SU-DHL-6 (cell line): ENCODE measurements around the gene URM1.

Experiments
- H2AFZ ChIP-seq: fragments of 200-600 bp; sonication (generic); 2 replicates; pipeline ENCODE4 v1.6.1; 2014; ENCODE audit warnings: low read depth, mild to moderate bottlenecking, moderate library complexity, mixed read lengths, antibody characterized with exemption, low read length; ENCODE audit not compliant: severe bottlenecking
- H3F3A ChIP-seq: fragments of 200-600 bp; shearing (Covaris generic); 2 replicates; pipeline ENCODE4 v1.6.0; 2016; ENCODE audit warnings: antibody characterized with exemption, mild to moderate bottlenecking; ENCODE audit not compliant: insufficient read depth
- H3K27ac ChIP-seq: fragments of 200-600 bp; sonication (generic); 2 replicates; pipeline ENCODE4 v1.5.1; 2016; ENCODE audit warnings: low read depth, mild to moderate bottlenecking, low read length, moderate library complexity, mixed read lengths
- H3K27me3 ChIP-seq: fragments of 200-600 bp; sonication (generic), shearing (Covaris generic); 2 replicates; pipeline ENCODE4 v1.6.0; 2014; ENCODE audit warnings: mild to moderate bottlenecking, low read length
- H3K36me3 ChIP-seq: fragments of 200-600 bp; sonication (generic); 2 replicates; pipeline ENCODE4 v1.6.1; 2014; ENCODE audit warnings: mild to moderate bottlenecking, low read length, mixed read lengths
- H3K4me2 ChIP-seq: fragments of 300-600, 200-600 bp; shearing (Covaris generic), sonication (generic); 2 replicates; pipeline ENCODE4 v1.6.0; 2014; ENCODE audit warnings: low read length, low read depth, mild to moderate bottlenecking; ENCODE audit not compliant: poor library complexity, severe bottlenecking
- H3K4me3 ChIP-seq: fragments of 200-600 bp; sonication (generic); 2 replicates; pipeline ENCODE4 v1.5.1; 2014; ENCODE audit warnings: antibody characterized with exemption, low read length, mild to moderate bottlenecking, mixed read lengths; ENCODE audit not compliant: insufficient read depth, poor library complexity, severe bottlenecking
- H3K79me2 ChIP-seq: fragments of 200-600 bp; sonication (generic); 2 replicates; pipeline ENCODE4 v1.6.1; 2014; ENCODE audit warnings: mild to moderate bottlenecking, low read length, moderate library complexity; ENCODE audit not compliant: insufficient read depth
- H3K9ac ChIP-seq: fragments of 200-600 bp; sonication (generic); 2 replicates; pipeline ENCODE4 v1.7.0; 2014; ENCODE audit warnings: mild to moderate bottlenecking, low read length
- H3K9me2 ChIP-seq: fragments of 200-600 bp; sonication (generic); replicated peaks from 2 replicates; pipeline ENCODE4 v1.6.1; 2014; ENCODE audit warnings: low read length; ENCODE audit not compliant: insufficient read depth
- H3K9me3 ChIP-seq: fragments of 200-600 bp; sonication (generic); 2 replicates; pipeline ENCODE4 v1.6.1; 2014; ENCODE audit warnings: low read length, mixed read lengths; ENCODE audit not compliant: insufficient read depth
- H4K20me1 ChIP-seq: fragments of 200-600 bp; sonication (generic); 2 replicates; pipeline ENCODE4 v1.6.1; 2014; ENCODE audit warnings: low read depth, mild to moderate bottlenecking, antibody characterized with exemption, low read length, moderate library complexity, mixed read lengths
- EZH2phosphoT487 ChIP-seq: fragments of 200-600 bp; sonication (generic), shearing (Covaris generic); conservative IDR thresholded peaks from 2 replicates; pipeline ENCODE4 v1.6.1; 2018; ENCODE audit warnings: mild to moderate bottlenecking, antibody characterized with exemption, low read length, moderate library complexity, mixed read lengths
- TF ChIP-seq, protein P1 (sequence below): fragments of 200-600 bp; sonication (generic); IDR thresholded peaks from one replicate; pipeline ENCODE4 v1.5.1; 2017; ENCODE audit warnings: antibody characterized with exemption, mild to moderate bottlenecking, low read length, moderate library complexity; ENCODE audit not compliant: insufficient read depth, poor library complexity, severe bottlenecking

The URM1 gene

GRCh38 chr9:128419061-128419925 is 48.1 kb downstream of the URM1 start:
- H3F3A ChIP-seq: no peaks in the 10 kb centered on the region
- no peaks in the 10 kb centered on the region for H3K9me2 ChIP-seq
- peak overlapping the region; percentile 95 for H3K4me2 ChIP-seq
- H4K20me1 ChIP-seq: no peaks in the 10 kb centered on the region
- H3K27me3 ChIP-seq: no peaks in the 10 kb centered on the region
- no peaks in the 10 kb centered on the region for H3K36me3 ChIP-seq
- H3K9ac ChIP-seq: no peak overlapping the region
- TF ChIP-seq, protein P1, sequence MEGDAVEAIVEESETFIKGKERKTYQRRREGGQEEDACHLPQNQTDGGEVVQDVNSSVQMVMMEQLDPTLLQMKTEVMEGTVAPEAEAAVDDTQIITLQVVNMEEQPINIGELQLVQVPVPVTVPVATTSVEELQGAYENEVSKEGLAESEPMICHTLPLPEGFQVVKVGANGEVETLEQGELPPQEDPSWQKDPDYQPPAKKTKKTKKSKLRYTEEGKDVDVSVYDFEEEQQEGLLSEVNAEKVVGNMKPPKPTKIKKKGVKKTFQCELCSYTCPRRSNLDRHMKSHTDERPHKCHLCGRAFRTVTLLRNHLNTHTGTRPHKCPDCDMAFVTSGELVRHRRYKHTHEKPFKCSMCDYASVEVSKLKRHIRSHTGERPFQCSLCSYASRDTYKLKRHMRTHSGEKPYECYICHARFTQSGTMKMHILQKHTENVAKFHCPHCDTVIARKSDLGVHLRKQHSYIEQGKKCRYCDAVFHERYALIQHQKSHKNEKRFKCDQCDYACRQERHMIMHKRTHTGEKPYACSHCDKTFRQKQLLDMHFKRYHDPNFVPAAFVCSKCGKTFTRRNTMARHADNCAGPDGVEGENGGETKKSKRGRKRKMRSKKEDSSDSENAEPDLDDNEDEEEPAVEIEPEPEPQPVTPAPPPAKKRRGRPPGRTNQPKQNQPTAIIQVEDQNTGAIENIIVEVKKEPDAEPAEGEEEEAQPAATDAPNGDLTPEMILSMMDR: no peak
- no peak for TF ChIP-seq EZH2phosphoT487
- H3K4me3 ChIP-seq: no peak overlapping the region
- H3K79me2 ChIP-seq: no peaks in the 10 kb centered on the region
- H2AFZ ChIP-seq: no peak overlapping the region
- H3K27ac ChIP-seq: no peak overlapping the region
- no peaks in the 10 kb centered on the region for H3K9me3 ChIP-seq

DNA sequence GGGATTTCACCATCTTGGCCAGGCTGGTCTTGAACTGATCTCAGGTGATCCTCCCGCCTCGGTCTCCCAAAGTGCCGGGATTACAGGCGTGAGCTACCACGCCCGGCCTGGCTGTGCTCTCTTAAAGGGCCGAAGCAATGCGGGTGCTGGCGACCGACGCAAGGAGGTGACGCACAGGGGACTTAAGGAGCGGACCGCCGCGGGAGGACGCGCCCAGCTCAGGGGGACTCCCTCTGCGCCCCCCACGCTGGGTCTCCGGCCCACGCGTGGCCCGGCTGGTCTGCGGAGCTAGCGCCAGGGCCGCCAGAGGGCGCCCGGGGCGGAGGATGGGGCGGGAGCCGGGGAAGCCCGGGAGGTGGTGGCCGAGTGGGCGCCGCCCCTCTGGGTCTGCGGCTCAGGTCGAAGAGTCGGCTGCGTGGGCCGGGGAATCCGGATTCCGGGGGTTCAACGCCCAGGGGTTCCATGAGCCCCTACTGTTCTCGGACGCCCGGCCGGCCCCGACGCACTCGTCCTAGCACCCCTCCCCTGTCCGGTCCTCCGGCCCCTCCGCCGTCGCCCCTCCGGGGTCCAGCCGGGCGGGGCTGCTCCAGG is 49.0 kb downstream of the URM1 start:
- TF ChIP-seq, protein P1: peak; percentile 96
- TF ChIP-seq EZH2phosphoT487: no peak
- Histone ChIP-seq H3F3A (no peaks in the 10 kb centered on the region), H3K4me3 (peak overlapping the region; percentile 90), H3K27ac (no peak overlapping the region), H3K36me3 (no peaks in the 10 kb centered on the region), H3K4me2 (peak overlapping the region; percentile 95), H2AFZ (peak overlapping the region; percentile 100), H3K9me3 (no peaks in the 10 kb centered on the region), H4K20me1 (no peaks in the 10 kb centered on the region), H3K79me2 (no peaks in the 10 kb centered on the region), H3K27me3 (no peaks in the 10 kb centered on the region), H3K9me2 (no peaks in the 10 kb centered on the region), H3K9ac (peak overlapping the region; percentile 64)

- Histone ChIP-seq H3K27me3 (no peaks in the 10 kb centered on the region), H3K4me2 (peak within 1 kb of the TSS; percentile 95), H3K9me3 (no peaks in the 10 kb centered on the region), H4K20me1 (no peaks in the 10 kb centered on the region), H2AFZ (peak within 1 kb of the TSS; percentile 100), H3K9ac (peak within 1 kb of the TSS; percentile 64), H3K36me3 (no peaks in the 10 kb centered on the region), H3K79me2 (no peaks in the 10 kb centered on the region), H3K4me3 (peak within 1 kb of the TSS; percentile 90), H3K9me2 (no peaks in the 10 kb centered on the region), H3K27ac (no peak within 1 kb of the TSS), H3F3A (no peaks in the 10 kb centered on the region)
- TF ChIP-seq EZH2phosphoT487: no peak
- TF ChIP-seq, protein P1: no peak
These were observed 49.7 kb downstream of the URM1 start, which contains the start of gene CERCAM for GRCh38 chr9:128420651-128421481. Gene CERCAM (plus strand): TSS chr9:128420857. CDS start chr9:128420878, 21 bp downstream.
